GM19043 (cell line): Measurements from ENCODE around the gene KLF1.

Experiments used
- ATAC-seq: cut with Tn5 transposase; IDR thresholded peaks from one replicate; pipeline ENCODE4 v1.9.1; 2021; ENCODE audit warnings: low read depth; ENCODE audit not compliant: unreplicated experiment

The KLF1 gene

GRCh38 chr19:12838886-12839756, 47.9 kb downstream of the KLF1 start:
- ATAC-seq = no peak

GRCh38 chr19:12838182-12838885, 48.7 kb downstream of the KLF1 start, which contains the start of gene MAST1:
TSS of gene MAST1 (plus strand) at chr19:12838515. CDS start at chr19:12838573, 58 bp downstream.
- ATAC-seq = no peak

- ATAC-seq = no peak
Observed at GRCh38 chr19:12837225-12837624, 49.8 kb downstream of the KLF1 start.

GRCh38 chr19:12836529-12836863, 50.5 kb downstream of the KLF1 start:
- ATAC-seq = no peak

- no peak for ATAC-seq
Observed at GRCh38 chr19:12834976-12835757, 51.8 kb downstream of the KLF1 start.

- ATAC-seq = no peak
Observed at GRCh38 chr19:12834566-12834943, 52.4 kb downstream of the KLF1 start, which contains the start of gene RTBDN. TSS of gene RTBDN (minus strand) at chr19:12834579. CDS start at chr19:12829979, 4,600 bp downstream.
